HUES6 (cell line): ENCODE data around the gene FCER1A.

Source experiments
- H3K27ac ChIP-seq: 2 replicates; pipeline ENCODE4 v1.7.0; 2013; ENCODE audit warnings: low read depth, mild to moderate bottlenecking, low read length, inconsistent platforms
- H3K27me3 ChIP-seq: 2 replicates; pipeline ENCODE4 v1.6.1; 2013; ENCODE audit warnings: low read length; ENCODE audit not compliant: control insufficient read depth, insufficient read depth
- H3K36me3 ChIP-seq: 2 replicates; pipeline ENCODE4 v1.6.1; 2013; ENCODE audit warnings: low read length; ENCODE audit not compliant: control insufficient read depth, insufficient read depth
- H3K4me1 ChIP-seq: 2 replicates; pipeline ENCODE4 v1.6.1; 2013; ENCODE audit warnings: low read length; ENCODE audit not compliant: control insufficient read depth, insufficient read depth
- H3K4me3 ChIP-seq: 2 replicates; pipeline ENCODE4 v1.5.1; 2013; ENCODE audit warnings: low read depth, low read length
- H3K9ac ChIP-seq: one replicate; pipeline ENCODE4 v1.6.1; 2013; ENCODE audit warnings: mild to moderate bottlenecking, low read length
- H3K9me3 ChIP-seq: 2 replicates; pipeline ENCODE4 v1.6.1; 2013; ENCODE audit warnings: low read depth, low read length; ENCODE audit not compliant: control insufficient read depth, insufficient read depth

The FCER1A gene

GRCh38 chr1:159352436-159352835, 50.3 kb downstream of the FCER1A start:
- H3K4me3 ChIP-seq: no peak overlapping the region
- no peaks in the 10 kb centered on the region for H3K4me1 ChIP-seq
- no peak overlapping the region for H3K27ac ChIP-seq
- no peaks in the 10 kb centered on the region for H3K27me3 ChIP-seq
- H3K36me3 ChIP-seq: no peaks in the 10 kb centered on the region
- H3K9me3 ChIP-seq: peaks cover 3% of the 10 kb centered on the region; the same call in 1 of the 2 replicates
- no peak overlapping the region for H3K9ac ChIP-seq
